Effector memory CD4-positive, alpha-beta T cell (primary cell): Measurements from ENCODE around the gene ZNF774.
"Not testable (repeated sequence)": the region's sequence is repeated elsewhere in the genome, so short reads cannot be mapped to it uniquely, and the experiment has no call there.

ENCODE experiments used
- DNase-seq, 3 donors: peaks; one replicate each; pipeline ENCODE4 v3.0.0-alpha.2; 2020
- H3K27ac ChIP-seq: 2 replicates; pipeline ENCODE4 v1.7.0; 2013; ENCODE audit warnings: mild to moderate bottlenecking, low read length, moderate library complexity; ENCODE audit not compliant: insufficient read depth, poor library complexity, severe bottlenecking
- H3K27me3 ChIP-seq: replicated peaks from 2 replicates; pipeline ENCODE4 v1.7.0; 2013; ENCODE audit warnings: mild to moderate bottlenecking, low read length; ENCODE audit not compliant: insufficient read depth, control insufficient read depth, poor library complexity, severe bottlenecking
- H3K36me3 ChIP-seq: 2 replicates; pipeline ENCODE4 v1.7.0; 2013; ENCODE audit warnings: mild to moderate bottlenecking, low read length, moderate library complexity; ENCODE audit not compliant: control insufficient read depth, insufficient read depth
- H3K4me1 ChIP-seq: 2 replicates; pipeline ENCODE4 v1.7.0; 2013; ENCODE audit warnings: low read length, mild to moderate bottlenecking; ENCODE audit not compliant: control insufficient read depth, insufficient read depth, poor library complexity, severe bottlenecking
- H3K4me3 ChIP-seq: 2 replicates; pipeline ENCODE4 v1.7.0; 2013; ENCODE audit warnings: low read length, low read depth, mild to moderate bottlenecking; ENCODE audit not compliant: insufficient read depth, poor library complexity, severe bottlenecking
- H3K9me3 ChIP-seq: 2 replicates; pipeline ENCODE4 v1.7.0; 2013; ENCODE audit warnings: mild to moderate bottlenecking, low read length, moderate library complexity; ENCODE audit not compliant: control insufficient read depth

Gene ZNF774

GRCh38 chr15:90340345-90340744, 11.7 kb upstream of the ZNF774 start:
- no peaks in the 10 kb centered on the region for H3K27me3 ChIP-seq
- H3K36me3 ChIP-seq: no peaks in the 10 kb centered on the region
- H3K9me3 ChIP-seq: no peaks in the 10 kb centered on the region
- no peak for DNase-seq
- no peaks in the 10 kb centered on the region for H3K4me1 ChIP-seq
- H3K4me3 ChIP-seq: no peak overlapping the region
- H3K27ac ChIP-seq: no peak overlapping the region

GRCh38 chr15:90343302-90343790, 8.7 kb upstream of the ZNF774 start:
- Histone ChIP-seq H3K9me3 (no peaks in the 10 kb centered on the region), H3K4me1 (no peaks in the 10 kb centered on the region), H3K27me3 (no peaks in the 10 kb centered on the region), H3K27ac (no peak overlapping the region), H3K36me3 (no peaks in the 10 kb centered on the region), H3K4me3 (no peak overlapping the region)
- no peak for DNase-seq

- Histone ChIP-seq H3K27me3 (no peaks in the 10 kb centered on the region), H3K4me1 (no peaks in the 10 kb centered on the region), H3K4me3 (no peak overlapping the region), H3K36me3 (no peaks in the 10 kb centered on the region), H3K27ac (no peak overlapping the region), H3K9me3 (no peaks in the 10 kb centered on the region)
- no peak for DNase-seq
Observed at GRCh38 chr15:90344662-90345061, 7.4 kb upstream of the ZNF774 start.

- H3K27me3 ChIP-seq: no peaks in the 10 kb centered on the region
- no peaks in the 10 kb centered on the region for H3K9me3 ChIP-seq
- H3K4me1 ChIP-seq: no peaks in the 10 kb centered on the region
- no peak overlapping the region for H3K4me3 ChIP-seq
- no peak overlapping the region for H3K27ac ChIP-seq
- H3K36me3 ChIP-seq: no peaks in the 10 kb centered on the region
- DNase-seq: no peak
Observed at GRCh38 chr15:90345857-90346256, 6.2 kb upstream of the ZNF774 start.

DNA sequence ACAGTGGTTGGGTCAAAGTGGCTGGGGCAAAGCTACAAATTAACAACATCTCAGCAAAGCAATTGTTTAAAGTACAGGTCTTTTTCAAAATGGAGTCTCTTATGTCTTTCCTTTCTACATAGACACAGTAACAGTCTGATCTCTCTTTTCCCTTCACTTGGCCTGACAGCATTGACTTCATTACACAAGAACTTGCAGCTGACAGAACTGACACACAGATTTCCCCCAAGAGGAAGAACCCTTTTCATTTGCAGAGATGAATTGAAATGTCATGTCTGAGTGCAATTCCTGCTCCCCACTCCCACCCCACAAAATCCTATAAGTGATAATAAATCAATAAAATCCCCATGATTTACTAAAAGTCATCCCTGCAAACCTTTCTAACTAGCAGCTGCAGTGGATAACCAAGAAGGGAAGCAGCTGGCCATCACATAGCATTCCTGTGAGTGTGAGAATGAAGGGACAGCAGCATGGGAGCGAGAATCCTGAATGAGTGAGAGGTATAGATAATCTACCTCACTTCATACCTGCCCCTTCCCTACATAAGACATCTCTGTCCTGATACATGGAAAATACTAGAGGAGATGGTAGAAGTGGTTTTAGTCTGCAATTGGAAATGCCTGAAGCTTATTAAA, 4.5 kb upstream of the ZNF774 start:
- not testable (repeated sequence) for H3K27me3 ChIP-seq, H3K4me3 ChIP-seq, H3K9me3 ChIP-seq, H3K36me3 ChIP-seq, H3K27ac ChIP-seq, DNase-seq
- H3K4me1 ChIP-seq: peaks cover 11% of the 10 kb centered on the region

- peaks cover 15% of the 10 kb centered on the region for H3K4me1 ChIP-seq
- H3K27ac ChIP-seq: no peak overlapping the region
- no peaks in the 10 kb centered on the region for H3K27me3 ChIP-seq
- H3K9me3 ChIP-seq: no peaks in the 10 kb centered on the region
- no peak for DNase-seq
- H3K4me3 ChIP-seq: no peak overlapping the region
- H3K36me3 ChIP-seq: no peaks in the 10 kb centered on the region
Observed at GRCh38 chr15:90348456-90348855, 3.6 kb upstream of the ZNF774 start.

DNA sequence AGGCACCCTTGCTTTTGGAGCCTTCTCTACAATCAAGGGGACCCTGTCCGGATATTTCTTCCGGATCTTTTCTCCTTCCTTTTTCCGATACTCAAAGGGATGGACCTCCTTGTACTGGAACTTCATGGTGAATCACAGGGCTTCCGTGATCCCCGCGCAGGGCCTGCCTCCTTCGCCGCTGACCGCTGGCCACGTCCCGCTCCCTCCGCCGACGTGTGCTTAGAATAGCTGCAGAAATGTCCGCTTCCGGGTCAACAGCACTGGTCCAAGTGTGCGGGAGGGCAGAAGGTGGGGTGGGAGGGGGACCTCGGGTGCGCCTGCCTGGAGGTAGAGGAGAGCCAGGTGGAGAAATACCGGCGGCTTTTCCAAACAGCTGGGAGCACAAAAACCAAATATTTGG, 3.0 kb upstream of the ZNF774 start:
- DNase-seq: no peak
- Histone ChIP-seq H3K4me1 (peaks cover 15% of the 10 kb centered on the region), H3K36me3 (no peaks in the 10 kb centered on the region), H3K27ac (no peak overlapping the region), H3K9me3 (no peaks in the 10 kb centered on the region), H3K4me3 (no peak overlapping the region), H3K27me3 (no peaks in the 10 kb centered on the region)

DNA sequence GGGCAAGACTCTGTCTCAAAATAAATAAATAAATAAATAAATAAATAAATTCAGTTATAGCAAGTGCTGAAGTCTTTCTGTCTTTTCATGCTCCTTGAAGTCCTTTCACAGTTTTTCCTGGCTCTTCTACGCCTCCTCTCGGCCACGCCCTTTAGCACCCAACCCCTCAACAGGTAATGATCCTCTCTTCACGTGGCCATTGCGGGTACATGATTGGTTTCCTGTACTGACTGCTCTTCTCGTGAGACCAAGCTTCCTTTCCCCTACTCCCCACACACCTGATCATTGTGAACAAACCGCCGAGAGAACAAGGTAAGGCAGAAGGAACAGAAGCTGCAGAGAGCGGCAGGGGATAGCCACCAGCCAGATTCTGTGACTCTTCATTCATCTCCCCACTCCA, 2.3 kb upstream of the ZNF774 start:
- DNase-seq: no peak

GRCh38 chr15:90351479-90352106, 491 bp upstream of the ZNF774 start:
- H3K36me3 ChIP-seq: no peaks in the 10 kb centered on the region
- H3K4me3 ChIP-seq: peak overlapping the region; percentile 74

More for the DNA sequence above, 2.3 kb upstream of the ZNF774 start:
- H3K4me3 ChIP-seq: no peak overlapping the region
- no peaks in the 10 kb centered on the region for H3K9me3 ChIP-seq
- no peaks in the 10 kb centered on the region for H3K36me3 ChIP-seq
- peaks cover 15% of the 10 kb centered on the region for H3K4me1 ChIP-seq
- H3K27ac ChIP-seq: no peak overlapping the region
- H3K27me3 ChIP-seq: no peaks in the 10 kb centered on the region

GRCh38 chr15:90354986-90355385, 2.9 kb downstream of the ZNF774 start:
- Histone ChIP-seq H3K27ac (no peak overlapping the region), H3K4me3 (no peak overlapping the region), H3K27me3 (no peaks in the 10 kb centered on the region), H3K4me1 (peaks cover 15% of the 10 kb centered on the region), H3K9me3 (no peaks in the 10 kb centered on the region), H3K36me3 (no peaks in the 10 kb centered on the region)
- DNase-seq: no peak

More at GRCh38 chr15:90351479-90352106, 491 bp upstream of the ZNF774 start:
- no peak overlapping the region for H3K27ac ChIP-seq
- H3K27me3 ChIP-seq: no peaks in the 10 kb centered on the region
- no peaks in the 10 kb centered on the region for H3K9me3 ChIP-seq
- peaks cover 15% of the 10 kb centered on the region for H3K4me1 ChIP-seq
- no peak for DNase-seq
